ENCODE results near the gene EFNA2.
"Not testable (repeated sequence)": the region's sequence is repeated elsewhere in the genome, so short reads cannot be mapped to it uniquely, and the experiment has no call there.

EFNA2 gene

DNA sequence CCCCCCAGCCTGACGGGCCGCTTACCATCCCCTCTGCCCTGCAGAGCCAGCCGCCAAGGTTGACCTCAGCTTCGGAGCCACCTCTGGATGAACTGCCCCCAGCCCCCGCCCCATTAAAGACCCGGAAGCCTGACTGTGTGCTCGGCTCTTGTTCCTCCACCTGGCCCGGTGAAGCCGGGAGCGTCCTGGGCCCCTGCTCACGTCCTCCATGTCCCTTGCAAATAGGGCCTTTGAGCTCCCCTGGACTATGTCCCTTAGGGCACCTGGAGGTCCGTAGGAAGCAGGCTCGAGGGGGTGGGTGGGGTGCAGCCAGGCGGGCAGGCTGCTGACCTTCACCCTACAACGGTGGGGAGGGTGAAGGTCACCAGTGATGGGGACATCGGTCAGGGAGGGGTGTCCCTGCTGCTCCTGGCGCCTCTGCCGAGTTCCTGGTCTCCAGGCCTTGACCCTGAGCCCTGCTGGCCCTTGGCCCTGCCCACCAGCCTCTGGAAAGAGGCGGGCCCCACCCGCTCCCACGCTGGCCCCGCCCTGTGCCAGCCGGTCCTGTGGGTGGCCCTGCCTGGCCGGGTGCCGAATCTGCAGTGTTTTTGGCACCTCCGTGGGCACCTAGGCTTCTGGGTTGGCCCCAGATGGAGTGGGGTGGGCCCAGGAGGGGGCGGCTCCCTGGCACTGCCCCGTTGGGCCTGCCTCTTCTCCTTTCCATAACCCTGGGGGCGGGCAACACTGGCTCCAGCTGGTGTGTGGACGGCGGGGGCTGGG is 40.8 kb upstream of the EFNA2 start:
- no peaks in the 10 kb centered on the region for H3K27me3 ChIP-seq (replicated peaks; ENCODE audit: control insufficient read depth, insufficient read depth, low read length)
- TF ChIP-seq, protein P1, sequence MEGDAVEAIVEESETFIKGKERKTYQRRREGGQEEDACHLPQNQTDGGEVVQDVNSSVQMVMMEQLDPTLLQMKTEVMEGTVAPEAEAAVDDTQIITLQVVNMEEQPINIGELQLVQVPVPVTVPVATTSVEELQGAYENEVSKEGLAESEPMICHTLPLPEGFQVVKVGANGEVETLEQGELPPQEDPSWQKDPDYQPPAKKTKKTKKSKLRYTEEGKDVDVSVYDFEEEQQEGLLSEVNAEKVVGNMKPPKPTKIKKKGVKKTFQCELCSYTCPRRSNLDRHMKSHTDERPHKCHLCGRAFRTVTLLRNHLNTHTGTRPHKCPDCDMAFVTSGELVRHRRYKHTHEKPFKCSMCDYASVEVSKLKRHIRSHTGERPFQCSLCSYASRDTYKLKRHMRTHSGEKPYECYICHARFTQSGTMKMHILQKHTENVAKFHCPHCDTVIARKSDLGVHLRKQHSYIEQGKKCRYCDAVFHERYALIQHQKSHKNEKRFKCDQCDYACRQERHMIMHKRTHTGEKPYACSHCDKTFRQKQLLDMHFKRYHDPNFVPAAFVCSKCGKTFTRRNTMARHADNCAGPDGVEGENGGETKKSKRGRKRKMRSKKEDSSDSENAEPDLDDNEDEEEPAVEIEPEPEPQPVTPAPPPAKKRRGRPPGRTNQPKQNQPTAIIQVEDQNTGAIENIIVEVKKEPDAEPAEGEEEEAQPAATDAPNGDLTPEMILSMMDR (IDR thresholded peaks at IDR 0.05; ENCODE audit: insufficient read depth, low read length, poor library complexity, severe bottlenecking): no peak
- no peak for DNase-seq (ENCODE audit: extremely low read depth, insufficient read length)
- H3K36me3 ChIP-seq (ENCODE audit: control insufficient read depth, insufficient read depth, low read length): peaks cover 2% of the 10 kb centered on the region
- H3K4me3 ChIP-seq (replicated peaks; ENCODE audit: low read depth, low read length): peak overlapping the region; percentile 54

DNA sequence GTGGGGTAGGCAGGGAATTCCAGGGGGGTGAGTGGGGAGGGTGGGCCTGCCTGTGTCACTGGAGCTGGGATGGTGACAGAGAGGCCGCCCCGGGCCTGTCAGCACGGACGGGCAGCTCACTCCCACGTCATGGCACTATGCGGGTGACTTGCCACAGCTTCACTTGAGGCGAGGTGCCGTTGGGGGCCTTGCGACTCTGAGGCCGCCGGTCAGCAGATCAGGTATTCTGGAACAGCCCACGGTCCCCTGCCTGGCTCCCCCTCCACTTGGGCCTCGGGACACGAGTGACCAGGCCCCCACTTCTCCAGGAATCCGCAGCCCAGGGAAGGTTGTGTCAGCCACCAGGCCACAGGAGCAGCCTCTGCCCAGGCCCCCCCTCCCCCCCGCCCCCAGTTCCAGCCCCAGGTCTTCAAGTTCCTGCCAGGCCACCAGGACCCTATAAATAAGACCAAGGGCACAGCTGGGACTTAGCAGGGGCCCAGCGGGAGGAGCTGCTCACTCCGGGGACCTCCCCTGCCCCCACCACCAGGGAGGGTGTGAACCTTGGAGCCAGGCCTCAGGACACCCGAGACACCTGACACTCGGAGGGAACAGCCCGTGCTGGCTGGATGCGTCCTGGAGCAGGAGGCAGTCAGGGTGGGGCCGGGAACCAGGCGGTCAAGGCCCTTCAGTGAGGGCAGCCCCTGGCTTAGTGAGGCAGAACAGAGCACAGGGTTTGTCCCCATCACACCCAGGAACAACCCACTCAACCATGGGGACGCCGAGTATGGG is 40.0 kb upstream of the EFNA2 start:
- TF ChIP-seq, protein P1 (IDR thresholded peaks at IDR 0.05; ENCODE audit: insufficient read depth, low read length, poor library complexity, severe bottlenecking): no peak

DNA sequence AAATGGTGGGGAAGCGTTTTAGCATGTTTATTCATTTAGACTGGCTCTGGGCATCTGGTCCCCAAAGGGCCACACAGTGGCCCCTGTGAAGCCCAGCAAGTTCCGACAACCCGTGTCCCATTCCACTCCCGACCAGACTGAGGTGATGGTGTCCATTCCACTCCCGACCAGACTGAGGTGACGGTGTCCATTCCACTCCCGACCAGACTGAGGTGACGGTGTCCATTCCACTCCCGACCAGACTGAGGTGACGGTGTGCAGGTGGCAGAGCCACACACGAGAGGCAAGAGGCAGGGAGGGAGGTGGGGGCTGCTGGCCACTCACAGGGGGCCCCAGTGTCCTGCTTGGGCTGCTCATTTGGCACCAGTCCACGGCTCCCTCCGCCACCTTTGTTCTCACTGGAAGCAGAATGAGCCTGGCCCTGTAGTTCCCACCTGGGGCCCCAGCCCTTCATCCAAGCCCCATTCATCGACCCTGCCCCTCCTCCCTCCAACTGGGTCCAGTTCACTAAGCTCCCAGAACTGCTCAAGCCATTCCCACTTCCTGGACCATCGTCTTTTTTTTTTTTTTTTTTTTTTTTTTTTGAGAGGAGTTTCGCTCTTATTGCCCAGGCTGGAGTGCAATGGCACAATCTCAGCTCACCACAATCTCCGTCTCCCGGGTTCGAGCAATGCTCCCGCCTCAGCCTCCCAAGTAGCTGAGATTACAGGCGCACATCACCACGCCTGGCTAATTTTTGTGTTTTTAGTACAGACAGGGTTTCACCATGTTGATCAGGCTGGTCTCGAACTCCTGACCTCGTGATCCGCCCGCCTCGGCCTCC is 39.2 kb upstream of the EFNA2 start:
- DNase-seq (ENCODE audit: extremely low read depth, insufficient read length); H3K4me3 ChIP-seq (replicated peaks; ENCODE audit: low read depth, low read length); H3K36me3 ChIP-seq (ENCODE audit: control insufficient read depth, insufficient read depth, low read length): not testable (repeated sequence)

More for the DNA sequence above, 40.0 kb upstream of the EFNA2 start:
- Histone ChIP-seq H3K36me3 (ENCODE audit: control insufficient read depth, insufficient read depth, low read length) (peaks cover 2% of the 10 kb centered on the region), H3K27me3 (replicated peaks; ENCODE audit: control insufficient read depth, insufficient read depth, low read length) (no peaks in the 10 kb centered on the region), H3K4me3 (replicated peaks; ENCODE audit: low read depth, low read length) (no peak overlapping the region)
- no peak for DNase-seq (ENCODE audit: extremely low read depth, insufficient read length)

DNA sequence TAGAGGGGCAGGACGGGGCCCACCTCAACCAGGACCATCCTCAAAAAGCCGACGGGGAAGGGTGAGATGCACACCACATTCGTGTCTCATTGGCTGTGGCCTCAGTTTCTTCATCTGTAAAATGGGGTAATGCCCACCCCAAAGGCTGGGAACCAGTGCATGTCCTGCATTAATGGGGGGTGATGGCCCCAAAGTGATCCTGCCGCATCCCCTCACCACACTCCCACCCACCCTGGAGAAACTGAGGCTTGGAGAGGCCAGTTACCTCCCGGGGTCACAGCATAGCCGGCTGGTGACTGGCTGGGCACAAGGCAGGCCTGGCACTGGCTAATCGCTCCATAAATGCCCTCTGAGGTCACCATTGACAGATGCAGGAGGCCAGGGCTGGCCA is 37.9 kb upstream of the EFNA2 start:
- Histone ChIP-seq H3K4me3 (replicated peaks; ENCODE audit: low read depth, low read length) (peak overlapping the region; percentile 75), H3K36me3 (ENCODE audit: control insufficient read depth, insufficient read depth, low read length) (peaks cover 8% of the 10 kb centered on the region), H3K27me3 (replicated peaks; ENCODE audit: control insufficient read depth, insufficient read depth, low read length) (no peaks in the 10 kb centered on the region)
- DNase-seq (ENCODE audit: extremely low read depth, insufficient read length): no peak
- TF ChIP-seq, protein P1 (IDR thresholded peaks at IDR 0.05; ENCODE audit: insufficient read depth, low read length, poor library complexity, severe bottlenecking): no peak

More for the DNA sequence above, 39.2 kb upstream of the EFNA2 start:
- H3K27me3 ChIP-seq (replicated peaks; ENCODE audit: control insufficient read depth, insufficient read depth, low read length): not testable (repeated sequence)

DNA sequence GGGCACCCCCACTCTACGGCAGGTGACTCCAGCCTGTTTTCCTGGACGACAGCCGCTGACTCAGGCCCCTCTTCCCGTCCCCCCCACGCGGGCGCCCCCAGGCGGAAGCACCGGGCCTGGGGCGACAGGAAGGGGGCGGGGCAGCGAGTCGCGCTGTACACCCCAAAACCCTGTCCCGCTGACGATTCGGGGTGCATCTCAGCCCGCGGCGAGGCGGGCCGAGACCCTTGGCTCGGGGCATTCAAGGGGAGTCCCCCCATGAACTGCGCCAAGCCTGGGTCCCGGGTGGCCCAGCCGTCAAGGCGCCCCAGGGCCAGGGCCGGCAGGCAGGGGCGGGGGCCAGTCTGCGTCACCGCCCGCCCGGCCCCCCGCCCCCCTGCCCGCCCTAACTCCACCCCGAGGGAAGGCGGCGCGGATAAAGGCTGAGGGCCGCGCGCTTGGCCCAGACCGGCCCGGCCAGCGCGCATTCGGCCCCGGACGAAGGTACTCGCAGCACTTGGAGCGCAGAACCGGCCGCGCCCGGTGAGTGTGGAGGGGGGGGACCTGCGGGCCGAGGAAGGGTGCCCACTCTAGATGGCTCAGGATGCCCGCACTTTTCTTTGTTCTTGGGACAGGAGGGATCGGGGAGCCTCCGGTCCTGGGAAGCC is 37.4 kb upstream of the EFNA2 start, which contains the start of gene MIDN:
MIDN (plus strand) TSS at position 445 of the 647 bp plus-strand sequence. CDS start 1,714 bp downstream, outside the sequence.
- H3K4me3 ChIP-seq (replicated peaks; ENCODE audit: low read depth, low read length): peak within 1 kb of the TSS; percentile 75
- peaks cover 8% of the 10 kb centered on the region for H3K36me3 ChIP-seq (ENCODE audit: control insufficient read depth, insufficient read depth, low read length)
- DNase-seq (ENCODE audit: extremely low read depth, insufficient read length): peak; percentile 85
- H3K27me3 ChIP-seq (replicated peaks; ENCODE audit: control insufficient read depth, insufficient read depth, low read length): no peaks in the 10 kb centered on the region
- TF ChIP-seq, protein P1 (IDR thresholded peaks at IDR 0.05; ENCODE audit: insufficient read depth, low read length, poor library complexity, severe bottlenecking): peak; percentile 70
